ENCODE data around the gene IRF9. TPM values are rescaled to one million over a fixed set of nuclear protein-coding genes. Genes with fewer than 3 reads are reported as not detected.
A peak's percentile ranks its signal among the peaks of the same experiment; 100 is the strongest.

Gene IRF9
- total and polyA plus RNA-seq, 2 of the 13 experiments (the other 11 are each of a cell fraction or from before 2014, with no cell fraction given), result 14.9 to 49.7 TPM

DNA sequence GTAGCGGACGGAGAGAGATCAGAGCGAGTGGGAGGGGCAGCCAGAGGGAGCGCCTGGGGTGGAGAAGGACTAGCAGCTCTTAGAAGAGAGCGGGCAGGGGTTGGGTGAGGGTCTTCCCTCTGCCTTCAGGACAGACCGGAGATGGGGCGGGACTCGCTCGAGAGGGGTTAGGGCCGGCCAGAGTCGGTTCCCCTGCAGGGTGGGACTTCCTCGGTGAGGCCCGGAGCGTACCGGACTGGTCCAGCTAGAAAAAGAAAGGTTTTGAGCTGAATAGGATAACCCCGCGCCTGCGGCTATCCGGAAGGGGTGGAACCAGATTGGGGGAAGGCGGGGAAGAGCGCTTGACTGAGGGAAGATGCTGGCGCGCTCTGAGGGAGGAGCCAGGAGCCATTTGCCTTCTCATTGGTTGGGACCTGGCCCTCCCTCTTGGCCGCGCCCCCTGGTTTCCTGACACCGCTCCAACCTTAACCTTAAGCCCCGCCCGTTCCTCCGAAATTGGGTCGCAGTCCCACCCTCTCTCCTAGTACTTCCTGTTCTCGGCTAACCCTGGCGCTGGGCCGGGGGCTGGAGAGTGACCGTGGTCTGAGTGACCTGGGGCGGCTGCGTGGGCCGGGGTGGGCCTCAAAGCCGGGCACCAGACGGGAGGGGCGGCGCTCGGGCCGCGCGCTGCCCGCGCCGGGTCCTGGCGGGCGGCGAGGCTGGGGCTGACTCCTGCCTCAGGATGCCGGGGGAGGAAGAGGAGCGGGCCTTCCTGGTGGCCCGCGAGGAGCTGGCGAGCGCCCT is 13.9 kb upstream of the IRF9 start, which contains the start of gene RNF31 (continued):
- TF ChIP-seq, protein P1, sequence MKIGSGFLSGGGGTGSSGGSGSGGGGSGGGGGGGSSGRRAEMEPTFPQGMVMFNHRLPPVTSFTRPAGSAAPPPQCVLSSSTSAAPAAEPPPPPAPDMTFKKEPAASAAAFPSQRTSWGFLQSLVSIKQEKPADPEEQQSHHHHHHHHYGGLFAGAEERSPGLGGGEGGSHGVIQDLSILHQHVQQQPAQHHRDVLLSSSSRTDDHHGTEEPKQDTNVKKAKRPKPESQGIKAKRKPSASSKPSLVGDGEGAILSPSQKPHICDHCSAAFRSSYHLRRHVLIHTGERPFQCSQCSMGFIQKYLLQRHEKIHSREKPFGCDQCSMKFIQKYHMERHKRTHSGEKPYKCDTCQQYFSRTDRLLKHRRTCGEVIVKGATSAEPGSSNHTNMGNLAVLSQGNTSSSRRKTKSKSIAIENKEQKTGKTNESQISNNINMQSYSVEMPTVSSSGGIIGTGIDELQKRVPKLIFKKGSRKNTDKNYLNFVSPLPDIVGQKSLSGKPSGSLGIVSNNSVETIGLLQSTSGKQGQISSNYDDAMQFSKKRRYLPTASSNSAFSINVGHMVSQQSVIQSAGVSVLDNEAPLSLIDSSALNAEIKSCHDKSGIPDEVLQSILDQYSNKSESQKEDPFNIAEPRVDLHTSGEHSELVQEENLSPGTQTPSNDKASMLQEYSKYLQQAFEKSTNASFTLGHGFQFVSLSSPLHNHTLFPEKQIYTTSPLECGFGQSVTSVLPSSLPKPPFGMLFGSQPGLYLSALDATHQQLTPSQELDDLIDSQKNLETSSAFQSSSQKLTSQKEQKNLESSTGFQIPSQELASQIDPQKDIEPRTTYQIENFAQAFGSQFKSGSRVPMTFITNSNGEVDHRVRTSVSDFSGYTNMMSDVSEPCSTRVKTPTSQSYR (CRISPR knock-in tag; IDR thresholded peaks at IDR 0.05; ENCODE audit: borderline replicate concordance), result peak; percentile 3
- TF ChIP-seq ZBTB2 (CRISPR knock-in tag; IDR thresholded peaks at IDR 0.05; ENCODE audit: low read depth) (no peak), KDM1A (CRISPR knock-in tag; IDR thresholded peaks at IDR 0.05) (no peak; the same call in 1 of the 2 replicates), REXO4 (CRISPR knock-in tag; IDR thresholded peaks at IDR 0.05; ENCODE audit: borderline replicate concordance) (peak; percentile 87; the same call in 1 of the 2 replicates), ZBTB39 (CRISPR knock-in tag; IDR thresholded peaks at IDR 0.05) (no peak), NR2F6 (IDR thresholded peaks at IDR 0.05) (no peak; the same call in 1 of the 2 replicates), NR2F6 (CRISPR knock-in tag; IDR thresholded peaks at IDR 0.05) (peak; percentile 5; the same call in 1 of the 2 replicates), ATRX (CRISPR knock-in tag; IDR thresholded peaks at IDR 0.05; ENCODE audit: borderline replicate concordance) (no peak), ZNF563 (CRISPR knock-in tag; IDR thresholded peaks at IDR 0.05) (no peak), ZNF138 (CRISPR knock-in tag; IDR thresholded peaks at IDR 0.05; ENCODE audit: low read depth) (peak; percentile 63; the same call in 1 of the 2 replicates), ZNF180 (CRISPR knock-in tag; IDR thresholded peaks at IDR 0.05; ENCODE audit: borderline replicate concordance, low read depth) (peak; percentile 74; the same call in 1 of the 2 replicates), FOXK2 (IDR thresholded peaks at IDR 0.05) (no peak), HMGA1 (CRISPR knock-in tag; conservative IDR thresholded peaks at IDR 0.05) (no peak), YY1 (IDR thresholded peaks at IDR 0.05; ENCODE audit: insufficient read depth, insufficient replicate concordance, low read depth, low read length) (no peak)
- TF ChIP-seq, protein P2, sequence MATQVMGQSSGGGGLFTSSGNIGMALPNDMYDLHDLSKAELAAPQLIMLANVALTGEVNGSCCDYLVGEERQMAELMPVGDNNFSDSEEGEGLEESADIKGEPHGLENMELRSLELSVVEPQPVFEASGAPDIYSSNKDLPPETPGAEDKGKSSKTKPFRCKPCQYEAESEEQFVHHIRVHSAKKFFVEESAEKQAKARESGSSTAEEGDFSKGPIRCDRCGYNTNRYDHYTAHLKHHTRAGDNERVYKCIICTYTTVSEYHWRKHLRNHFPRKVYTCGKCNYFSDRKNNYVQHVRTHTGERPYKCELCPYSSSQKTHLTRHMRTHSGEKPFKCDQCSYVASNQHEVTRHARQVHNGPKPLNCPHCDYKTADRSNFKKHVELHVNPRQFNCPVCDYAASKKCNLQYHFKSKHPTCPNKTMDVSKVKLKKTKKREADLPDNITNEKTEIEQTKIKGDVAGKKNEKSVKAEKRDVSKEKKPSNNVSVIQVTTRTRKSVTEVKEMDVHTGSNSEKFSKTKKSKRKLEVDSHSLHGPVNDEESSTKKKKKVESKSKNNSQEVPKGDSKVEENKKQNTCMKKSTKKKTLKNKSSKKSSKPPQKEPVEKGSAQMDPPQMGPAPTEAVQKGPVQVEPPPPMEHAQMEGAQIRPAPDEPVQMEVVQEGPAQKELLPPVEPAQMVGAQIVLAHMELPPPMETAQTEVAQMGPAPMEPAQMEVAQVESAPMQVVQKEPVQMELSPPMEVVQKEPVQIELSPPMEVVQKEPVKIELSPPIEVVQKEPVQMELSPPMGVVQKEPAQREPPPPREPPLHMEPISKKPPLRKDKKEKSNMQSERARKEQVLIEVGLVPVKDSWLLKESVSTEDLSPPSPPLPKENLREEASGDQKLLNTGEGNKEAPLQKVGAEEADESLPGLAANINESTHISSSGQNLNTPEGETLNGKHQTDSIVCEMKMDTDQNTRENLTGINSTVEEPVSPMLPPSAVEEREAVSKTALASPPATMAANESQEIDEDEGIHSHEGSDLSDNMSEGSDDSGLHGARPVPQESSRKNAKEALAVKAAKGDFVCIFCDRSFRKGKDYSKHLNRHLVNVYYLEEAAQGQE (IDR thresholded peaks at IDR 0.05; ENCODE audit: borderline replicate concordance in 1 of 2, low read depth in 1 of 2, low read length in 2 of 2), result no peak
- TF ChIP-seq, protein P3, sequence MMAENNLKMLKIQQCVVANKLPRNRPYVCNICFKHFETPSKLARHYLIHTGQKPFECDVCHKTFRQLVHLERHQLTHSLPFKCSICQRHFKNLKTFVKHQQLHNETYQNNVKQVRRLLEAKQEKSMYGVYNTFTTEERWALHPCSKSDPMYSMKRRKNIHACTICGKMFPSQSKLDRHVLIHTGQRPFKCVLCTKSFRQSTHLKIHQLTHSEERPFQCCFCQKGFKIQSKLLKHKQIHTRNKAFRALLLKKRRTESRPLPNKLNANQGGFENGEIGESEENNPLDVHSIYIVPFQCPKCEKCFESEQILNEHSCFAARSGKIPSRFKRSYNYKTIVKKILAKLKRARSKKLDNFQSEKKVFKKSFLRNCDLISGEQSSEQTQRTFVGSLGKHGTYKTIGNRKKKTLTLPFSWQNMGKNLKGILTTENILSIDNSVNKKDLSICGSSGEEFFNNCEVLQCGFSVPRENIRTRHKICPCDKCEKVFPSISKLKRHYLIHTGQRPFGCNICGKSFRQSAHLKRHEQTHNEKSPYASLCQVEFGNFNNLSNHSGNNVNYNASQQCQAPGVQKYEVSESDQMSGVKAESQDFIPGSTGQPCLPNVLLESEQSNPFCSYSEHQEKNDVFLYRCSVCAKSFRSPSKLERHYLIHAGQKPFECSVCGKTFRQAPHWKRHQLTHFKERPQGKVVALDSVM (CRISPR knock-in tag; IDR thresholded peaks at IDR 0.05), result no peak

Measured in HepG2 (cell line).